K562 (cell line): ENCODE results near the gene PDE8B. TPM values are rescaled to one million over a fixed set of nuclear protein-coding genes. Genes with fewer than 3 reads are reported as not detected.

ENCODE experiments used
- ATAC-seq: fragments of 200-7000 bp; cut with Tn5 transposase; 3 replicates; pipeline ENCODE4 v1.9.1; 2020; ENCODE audit warnings: moderate library complexity
- BruUV-seq: library from RNA; stranded (reverse); fragments of 400-500 nt; replicated peaks from 2 replicates; lab custom pipeline; 2021; lab: Mats Ljungman, UMichigan
- CTCF ChIA-PET: fragments of 300-600 bp; formaldehyde crosslinking; extraction: SDS; loops from one replicate; lab custom pipeline; 2021; ENCODE audit warnings: low intra/inter-chr PET ratio; lab: Yijun Ruan, JAX
- POLR2A ChIA-PET: fragments of 300-600, 350-650 bp; sonication (Branson Sonifier 250); formaldehyde crosslinking; extraction: SDS; loops from one replicate; lab custom pipeline; 2021; ENCODE audit warnings: antibody characterized with exemption, inconsistent platforms; lab: Yijun Ruan, JAX
- DNase-seq, 4 experiments: peaks; one replicate each; pipeline versions ENCODE4 v3.0.0 to v3.0.0-alpha.2; 2011 to 2018; ENCODE audit warnings: low spot score in 3 of 4, mixed read lengths in 3 of 4; ENCODE audit errors: extremely low read depth in 1 of 4
- FAIRE-seq: peaks from 2 replicates; lab custom pipeline; 2011; peaks lifted over from hg19 to GRCh38; lab: Jason Lieb, UNC
- H2AFZ ChIP-seq: 2 replicates; pipeline ENCODE4 v1.6.0; 2011; ENCODE audit warnings: low read depth, low read length, control low read depth, inconsistent platforms
- H3K27ac ChIP-seq: fragments of 200-600 bp; 3 replicates; pipeline ENCODE4 v1.8.0; 2011; ENCODE audit warnings: low read depth, mild to moderate bottlenecking, control low read depth, inconsistent platforms, low read length, moderate library complexity, mixed read lengths; ENCODE audit errors: extremely low read depth
- H3K27me3 ChIP-seq, 2 experiments: fragments of 300-600 bp in 1 of 2; 2 replicates in 1 of 2; 3 replicates in 1 of 2; pipeline versions ENCODE4 v1.6.0 to v1.8.0; 2011; ENCODE audit warnings: inconsistent platforms in 2 of 2, low read length in 2 of 2, mild to moderate bottlenecking in 1 of 2, mixed read lengths in 1 of 2, moderate library complexity in 1 of 2; ENCODE audit not compliant: control insufficient read depth in 2 of 2, insufficient read depth in 2 of 2
- H3K36me3 ChIP-seq: fragments of 300-600 bp; 3 replicates; pipeline ENCODE4 v1.8.0; 2011; ENCODE audit warnings: mild to moderate bottlenecking, low read length, inconsistent platforms; ENCODE audit not compliant: control insufficient read depth, insufficient read depth
- H3K4me1 ChIP-seq, 2 experiments: fragments of 200-600 bp in 1 of 2; replicated peaks in 1 of 2; 2 replicates in 1 of 2; 3 replicates in 1 of 2; pipeline versions ENCODE4 v1.5.1 to v1.8.0; 2011; ENCODE audit warnings: inconsistent platforms in 2 of 2, low read length in 2 of 2, mild to moderate bottlenecking in 1 of 2, mixed read lengths in 1 of 2, moderate library complexity in 1 of 2; ENCODE audit not compliant: control insufficient read depth in 2 of 2, insufficient read depth in 2 of 2
- H3K4me2 ChIP-seq: 2 replicates; pipeline ENCODE4 v1.6.1; 2011; ENCODE audit warnings: low read length, control low read depth, inconsistent platforms, mixed read lengths; ENCODE audit not compliant: insufficient read depth
- H3K4me3 ChIP-seq: fragments of 200-600 bp; sonication (generic), shearing (Covaris generic); 2 replicates; pipeline ENCODE4 v1.5.1; 2016; ENCODE audit warnings: control low read depth, inconsistent platforms
- H3K79me2 ChIP-seq: fragments of 200-600 bp; 3 replicates; pipeline ENCODE4 v1.8.0; 2011; ENCODE audit warnings: low read length, inconsistent platforms; ENCODE audit not compliant: control insufficient read depth, insufficient read depth
- H3K9ac ChIP-seq, 2 experiments: 2 replicates each; pipeline versions ENCODE4 v1.6.0 to v1.6.1; 2011; ENCODE audit warnings: low read depth in 2 of 2, low read length in 2 of 2, control low read depth in 1 of 2, inconsistent platforms in 1 of 2, mild to moderate bottlenecking in 1 of 2, mixed read lengths in 1 of 2; ENCODE audit not compliant: insufficient read depth in 1 of 2
- H3K9me1 ChIP-seq: one replicate; pipeline ENCODE4 v1.6.0; 2011; ENCODE audit warnings: inconsistent platforms, mild to moderate bottlenecking, low read length, moderate library complexity; ENCODE audit not compliant: control insufficient read depth, insufficient read depth
- H3K9me3 ChIP-seq: replicated peaks from 2 replicates; pipeline ENCODE4 v1.5.1; 2011; ENCODE audit warnings: low read depth, low read length, inconsistent platforms; ENCODE audit not compliant: control insufficient read depth, insufficient read depth
- H4K20me1 ChIP-seq: replicated peaks from 2 replicates; pipeline ENCODE4 v1.6.1; 2011; ENCODE audit warnings: low read length, inconsistent platforms, mixed read lengths; ENCODE audit not compliant: control insufficient read depth, insufficient read depth
- ATF6 ChIP-seq: sonication (generic); formaldehyde crosslinking; IDR thresholded peaks from 2 replicates; pipeline ENCODE4 v1.4.0; 2020; ENCODE audit warnings: mild to moderate bottlenecking, missing genetic modification reagents
- BCLAF1 ChIP-seq, 2 experiments: fragments of 450-650 bp in 1 of 2; IDR thresholded peaks; 2 replicates each; pipeline ENCODE4 v1.6.1; 2011 to 2017; ENCODE audit warnings: low read depth in 2 of 2, antibody characterized with exemption in 1 of 2, borderline replicate concordance in 1 of 2, low read length in 1 of 2, mild to moderate bottlenecking in 1 of 2, mixed read lengths in 1 of 2; ENCODE audit not compliant: control insufficient read depth in 1 of 2
- ESRRB ChIP-seq: fragments of 250-450 bp; sonication (Bioruptor Pico); IDR thresholded peaks from 2 replicates; pipeline ENCODE4 v1.5.0; 2020; ENCODE audit warnings: mild to moderate bottlenecking, moderate library complexity, borderline replicate concordance
- GATA2 ChIP-seq: sonication (generic); formaldehyde crosslinking; IDR thresholded peaks from 2 replicates; pipeline ENCODE4 v1.4.0; 2020; ENCODE audit warnings: mild to moderate bottlenecking, missing genetic modification reagents
- NCOA2 ChIP-seq, 2 experiments: fragments of 450-650 bp; IDR thresholded peaks; 2 replicates each; pipeline ENCODE4 v1.6.1; 2018; ENCODE audit warnings: mild to moderate bottlenecking in 2 of 2, moderate library complexity in 1 of 2; ENCODE audit not compliant: partially characterized antibody in 2 of 2
- SRSF9 ChIP-seq: fragments of 200-400 bp; formaldehyde crosslinking; IDR thresholded peaks from 2 replicates; pipeline ENCODE4 v1.6.1; 2017; ENCODE audit warnings: low read depth, low read length, borderline replicate concordance
- STAT5B ChIP-seq: fragments of 250-450 bp; sonication (Bioruptor Pico); IDR thresholded peaks from 2 replicates; pipeline ENCODE4 v1.8.0; 2021; ENCODE audit warnings: mild to moderate bottlenecking, inconsistent platforms
- TAF7 ChIP-seq: fragments of 450-650 bp; IDR thresholded peaks from 2 replicates; pipeline ENCODE4 v1.6.1; 2016; ENCODE audit warnings: missing genetic modification characterization, missing compliant biosample characterization
- TAF9B ChIP-seq: fragments of 450-650 bp; IDR thresholded peaks from 2 replicates; pipeline ENCODE4 v1.6.1; 2018; ENCODE audit warnings: mild to moderate bottlenecking; ENCODE audit not compliant: partially characterized antibody
- ZKSCAN1 ChIP-seq: fragments of 150-350 bp; IDR thresholded peaks from 2 replicates; pipeline ENCODE4 v1.6.1; 2016; ENCODE audit warnings: low read depth, low read length
- WGBS: fragments of 100-300 bp; shearing (Covaris generic); methylation state at CpG from one replicate; pipeline ENCODE4 v1.1.6; 2016; ENCODE audit warnings: low coverage, mixed read lengths; ENCODE audit not compliant: insufficient coverage; ENCODE audit errors: missing lambda C conversion rate; 5-methylcytosine and 5-hydroxymethylcytosine counted together
- in situ Hi-C: fragments of 300-500 bp; cut with MboI; formaldehyde crosslinking; loops from 4 replicates; pipeline ENCODE4 v1.15.0; 2018; ENCODE audit warnings: inconsistent platforms, mixed read lengths
- intact Hi-C: fragments of 100-400 bp; cut with micrococcal nuclease; formaldehyde crosslinking; loops from 2 replicates; pipeline ENCODE4 v1.14.2; 2022
- polyA plus RNA-seq, 8 experiments: library from polyadenylated mRNA; depleted of rRNA in 4 of 8; stranded (reverse) in 5 of 8; unstranded in 3 of 8; fragments of >200 nt; fragmentation: Nextera tagmentation in 2 of 8; fragmentation: Illumina TruSeq in 1 of 8; extraction: Ambion mirVana in 2 of 8; extraction: Trizol in 1 of 8; gene quantifications; 2 replicates each; pipeline versions ENCODE4 v1.2.1 to v1.2.3, GENCODE V29; 2011 to 2014; ENCODE audit warnings: inconsistent platforms in 1 of 8, missing spikeins in 1 of 8
- total RNA-seq, 7 experiments: library from RNA; depleted of rRNA in 6 of 7; stranded (reverse); fragments of >200 nt in 6 of 7; fragmentation: Illumina TruSeq in 2 of 7; extraction: Trizol in 2 of 7; gene quantifications; 2 replicates each; pipeline versions ENCODE4 v1.2.1 to v1.2.3, GENCODE V29; 2011 to 2021; ENCODE audit warnings: low replicate concordance in 1 of 7

PDE8B gene
- total and polyA plus RNA-seq, 9 of the 15 experiments (the other 6 are each of a cell fraction or from before 2014, with no cell fraction given), result 0.15 to 0.28 TPM; not detected in 7

GRCh38 chr5:77204967-77205366 is 5.5 kb upstream of the PDE8B start:
- Histone ChIP-seq H3K9me1 (no peaks in the 10 kb centered on the region), H3K27ac (no peak overlapping the region), H3K4me3 (no peak overlapping the region), H3K79me2 (no peaks in the 10 kb centered on the region), H3K36me3 (no peaks in the 10 kb centered on the region), H3K4me1 (no peaks in the 10 kb centered on the region; a peak in 1 of 5 replicates), H2AFZ (no peak overlapping the region), H3K9ac (no peak overlapping the region), H4K20me1 (0 out of 2 replicates have a peak, but pooled peaks cover 4% of the 10 kb centered on the region), H3K4me2 (no peak overlapping the region), H3K9me3 (no peaks in the 10 kb centered on the region), H3K27me3 (peaks cover 11 to 15% of the 10 kb centered on the region in 2 experiments; a peak in 4 of 5 replicates)
- BruUV-seq, result no TSS peak
- intact Hi-C loops, result no loop called here
- POLR2A ChIA-PET, result no interaction called here
- in situ Hi-C loops, result no loop called here
- ATAC-seq (no peak), DNase-seq (no peak), FAIRE-seq (no peak)
- whole genome bisulfite sequencing, result 0% methylated on average over 2 of the region's 2 CpGs
- CTCF ChIA-PET, result no interaction called here
- TF ChIP-seq ZKSCAN1 (no peak), STAT5B (CRISPR knock-in tag) (no peak), NCOA2 (IDR thresholded peaks at IDR 0.05; ENCODE audit: partially characterized antibody in 2 of 2) (no peak)

GRCh38 chr5:77208507-77209163 is 1.8 kb upstream of the PDE8B start:
- Histone ChIP-seq H3K27ac (no peak overlapping the region), H3K9me3 (no peaks in the 10 kb centered on the region), H3K4me2 (no peak overlapping the region), H3K27me3 (peaks cover 19 to 26% of the 10 kb centered on the region in 2 experiments; a peak in 4 of 5 replicates), H3K9me1 (no peaks in the 10 kb centered on the region), H3K4me3 (no peak overlapping the region), H3K79me2 (no peaks in the 10 kb centered on the region), H3K9ac (no peak overlapping the region), H3K36me3 (no peaks in the 10 kb centered on the region), H3K4me1 (no peaks in the 10 kb centered on the region; a peak in 1 of 5 replicates), H4K20me1 (0 out of 2 replicates have a peak, but pooled peaks cover 4% of the 10 kb centered on the region), H2AFZ (no peak overlapping the region)
- FAIRE-seq (no peak), DNase-seq (no peak), ATAC-seq (no peak)
- CTCF ChIA-PET, result no interaction called here
- intact Hi-C loops (no loop called here), in situ Hi-C loops (no loop called here)
- POLR2A ChIA-PET, result interaction anchor here (0.7 to 1.4 kb wide), 3 partner anchors 20 to 1720 kb away, joined by 3 read pairs; no protein-coding TSS in a partner anchor
- WGBS, result 0% methylated on average over 1 of the region's 1 CpG
- no TSS peak for BruUV-seq
- TF ChIP-seq BCLAF1 (IDR thresholded peaks at IDR 0.05; ENCODE audit: borderline replicate concordance in 1 of 2, control insufficient read depth in 1 of 2, low read depth in 2 of 2, low read length in 1 of 2) (no peak), ATF6 (CRISPR knock-in tag) (no peak), TAF7 (no peak), ESRRB (CRISPR knock-in tag) (no peak), SRSF9 (no peak), TAF9B (no peak), GATA2 (CRISPR knock-in tag) (no peak)
